Fibroblast of peridontal ligament (primary cell): Measurements from ENCODE around the gene CCDC61.
A peak's percentile ranks its signal among the peaks of the same experiment; 100 is the strongest.

ENCODE experiments used
- DNase-seq: peaks from one replicate; pipeline ENCODE4 v3.0.0-alpha.2; 2010; ENCODE audit errors: extremely low read depth

The CCDC61 gene, protein sequence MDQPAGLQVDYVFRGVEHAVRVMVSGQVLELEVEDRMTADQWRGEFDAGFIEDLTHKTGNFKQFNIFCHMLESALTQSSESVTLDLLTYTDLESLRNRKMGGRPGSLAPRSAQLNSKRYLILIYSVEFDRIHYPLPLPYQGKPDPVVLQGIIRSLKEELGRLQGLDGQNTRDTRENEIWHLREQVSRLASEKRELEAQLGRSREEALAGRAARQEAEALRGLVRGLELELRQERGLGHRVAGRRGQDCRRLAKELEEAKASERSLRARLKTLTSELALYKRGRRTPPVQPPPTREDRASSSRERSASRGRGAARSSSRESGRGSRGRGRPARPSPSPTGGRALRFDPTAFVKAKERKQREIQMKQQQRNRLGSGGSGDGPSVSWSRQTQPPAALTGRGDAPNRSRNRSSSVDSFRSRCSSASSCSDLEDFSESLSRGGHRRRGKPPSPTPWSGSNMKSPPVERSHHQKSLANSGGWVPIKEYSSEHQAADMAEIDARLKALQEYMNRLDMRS

DNA sequence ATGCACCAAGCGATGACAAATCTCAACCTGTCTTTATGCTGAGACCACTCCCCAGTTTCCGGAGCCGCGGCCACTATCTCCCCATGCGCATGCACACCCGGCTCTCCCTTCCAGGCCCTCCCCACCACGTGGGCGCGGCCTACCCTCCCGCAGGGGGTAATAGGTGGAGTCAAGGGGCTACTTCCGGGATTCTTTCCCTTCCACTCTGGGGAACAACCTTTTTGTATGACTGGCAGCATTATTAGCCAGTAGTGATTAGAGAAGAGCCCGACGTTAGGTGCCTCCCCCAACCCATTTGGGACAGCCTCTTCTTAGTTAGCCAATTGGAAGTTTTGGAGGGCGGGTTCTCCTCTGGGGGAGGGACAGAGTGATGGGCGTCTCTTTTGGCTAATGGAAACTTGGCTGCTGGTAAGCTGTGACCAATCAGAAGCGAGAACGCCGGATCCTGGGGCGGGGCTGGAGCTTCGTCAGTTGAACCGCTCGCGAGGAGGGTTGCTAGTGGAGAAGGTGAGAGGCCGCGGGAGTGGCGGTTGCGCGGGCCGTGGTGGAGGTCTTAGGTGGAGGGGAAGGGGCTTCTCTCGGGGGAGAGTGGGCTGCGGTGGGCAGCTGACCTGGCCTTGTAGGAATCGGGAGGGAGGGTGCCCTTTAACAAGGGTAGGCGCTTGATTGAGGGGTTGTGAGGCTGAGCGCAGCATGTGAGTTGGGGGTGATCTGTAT, at the start of gene CCDC61:
CCDC61 (plus strand) TSS at position 470 of the 717 bp plus-strand sequence. CDS start 7,552 bp downstream, outside the sequence.
- DNase-seq: peak; percentile 100

DNA sequence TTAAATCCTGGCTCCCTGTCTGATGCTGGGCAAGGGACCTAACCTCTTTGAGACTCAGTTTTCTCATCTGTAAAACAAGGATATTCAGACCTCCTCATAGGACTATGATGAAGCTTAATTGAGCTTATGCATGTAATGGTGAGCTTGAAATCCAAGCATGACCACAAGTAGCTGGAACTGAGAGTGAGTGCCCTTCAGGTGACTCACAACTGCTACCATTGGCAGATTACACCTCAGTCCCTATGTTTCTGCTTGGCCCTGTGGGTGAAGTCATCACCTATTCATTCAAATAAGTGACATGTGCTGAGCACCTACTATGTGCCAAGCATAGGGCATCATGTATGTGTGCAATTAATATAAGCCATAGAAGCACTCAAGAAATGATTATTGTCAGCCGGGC, 47.3 kb upstream of the CCDC61 start:
- DNase-seq: peak; percentile 4

DNA sequence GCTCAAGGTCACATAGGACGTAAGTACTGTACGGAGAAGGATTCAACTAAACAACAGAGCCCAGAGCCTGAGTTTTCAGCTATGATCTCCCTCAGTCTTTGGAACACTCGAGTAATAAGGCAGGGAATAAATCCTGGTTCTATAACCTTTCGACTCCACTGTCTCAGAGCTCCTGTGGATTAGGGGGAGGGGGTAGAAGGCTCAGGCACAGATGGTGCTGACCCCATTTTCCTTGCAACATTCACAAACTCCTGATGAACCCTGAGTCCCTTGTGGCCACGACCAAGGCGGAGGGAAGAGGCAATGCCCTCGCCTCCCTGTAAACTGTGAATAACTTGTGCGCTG, 43.0 kb upstream of the CCDC61 start:
- DNase-seq: no peak

DNA sequence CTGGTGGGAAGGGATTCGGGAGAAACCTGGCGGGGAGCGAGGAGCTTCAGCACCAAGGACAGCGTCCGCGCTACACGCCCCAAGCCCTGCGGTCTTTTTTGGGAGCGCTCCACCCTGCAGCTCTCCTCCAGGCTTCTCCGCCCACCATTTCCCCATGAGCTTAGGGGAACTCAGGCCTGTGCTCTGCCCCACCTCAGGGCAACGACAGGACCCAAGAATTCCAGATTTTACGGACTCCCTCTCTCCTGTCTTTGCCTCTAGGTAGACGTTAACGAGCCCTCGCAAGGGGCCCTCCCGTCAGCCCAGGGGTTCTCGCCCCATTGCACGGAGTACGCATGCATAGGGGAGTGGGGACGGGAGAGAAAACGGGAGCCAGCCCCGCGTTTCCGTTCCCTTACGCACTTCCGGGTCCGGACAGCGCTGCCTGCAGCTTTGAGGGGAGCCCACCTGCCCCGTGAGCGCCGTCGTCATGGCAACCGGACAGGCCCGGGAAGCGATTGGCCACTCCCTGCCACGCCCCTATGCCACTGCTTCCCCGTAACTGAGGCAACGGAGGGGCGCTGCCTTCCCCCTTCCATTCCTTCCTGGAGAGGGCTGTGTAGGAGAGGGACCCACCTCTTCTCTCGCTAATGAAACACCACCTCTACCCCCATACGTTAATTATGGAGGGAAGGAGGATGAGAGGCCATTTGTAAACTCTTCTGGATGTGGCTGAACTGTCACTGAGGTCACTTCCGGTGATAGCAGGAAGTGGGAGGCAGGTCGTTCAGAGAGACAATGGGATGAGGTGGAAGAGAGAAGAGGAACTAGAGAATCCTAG, 42.4 kb upstream of the CCDC61 start:
- peak; percentile 46 for DNase-seq

DNA sequence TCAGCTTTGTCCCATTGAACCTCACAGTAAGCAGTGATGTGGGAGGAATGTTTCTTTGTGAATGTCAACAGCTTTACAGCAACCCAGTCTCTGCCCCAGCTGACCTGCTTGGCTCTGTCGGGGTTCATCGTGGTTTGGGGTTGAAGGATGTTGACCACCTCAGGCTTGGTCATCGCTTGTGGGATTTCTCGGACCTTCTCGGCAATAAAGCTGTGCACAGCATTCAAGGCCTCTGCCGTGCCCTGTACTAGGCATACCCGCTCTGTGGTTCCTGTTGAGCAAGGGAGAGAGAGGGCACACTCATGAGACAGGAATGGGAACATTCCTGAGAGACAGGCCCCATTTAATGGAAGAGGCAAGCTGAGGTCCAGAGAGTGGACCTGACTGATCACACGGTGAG, 41.6 kb upstream of the CCDC61 start:
- no peak for DNase-seq

DNA sequence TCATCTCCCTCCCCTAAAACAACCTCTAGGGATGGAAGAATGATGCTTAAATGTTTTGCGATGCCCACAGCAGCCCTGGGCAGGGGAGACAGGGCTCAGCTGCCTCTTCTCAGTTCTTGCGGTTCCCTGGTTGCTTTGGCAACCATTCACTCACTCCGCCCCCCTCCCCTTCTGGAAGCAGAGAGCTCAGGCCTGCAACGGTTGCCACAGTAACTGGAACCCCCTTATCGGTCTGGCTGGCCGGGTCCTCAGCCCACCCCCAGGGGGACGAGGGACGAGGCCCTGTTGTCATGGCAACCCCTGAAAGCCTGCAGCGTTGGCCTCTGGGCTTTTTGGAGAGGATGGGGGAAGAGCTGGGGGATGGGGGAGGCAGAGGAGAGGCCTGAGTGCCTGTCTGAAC, 41.1 kb upstream of the CCDC61 start:
- DNase-seq: no peak

DNA sequence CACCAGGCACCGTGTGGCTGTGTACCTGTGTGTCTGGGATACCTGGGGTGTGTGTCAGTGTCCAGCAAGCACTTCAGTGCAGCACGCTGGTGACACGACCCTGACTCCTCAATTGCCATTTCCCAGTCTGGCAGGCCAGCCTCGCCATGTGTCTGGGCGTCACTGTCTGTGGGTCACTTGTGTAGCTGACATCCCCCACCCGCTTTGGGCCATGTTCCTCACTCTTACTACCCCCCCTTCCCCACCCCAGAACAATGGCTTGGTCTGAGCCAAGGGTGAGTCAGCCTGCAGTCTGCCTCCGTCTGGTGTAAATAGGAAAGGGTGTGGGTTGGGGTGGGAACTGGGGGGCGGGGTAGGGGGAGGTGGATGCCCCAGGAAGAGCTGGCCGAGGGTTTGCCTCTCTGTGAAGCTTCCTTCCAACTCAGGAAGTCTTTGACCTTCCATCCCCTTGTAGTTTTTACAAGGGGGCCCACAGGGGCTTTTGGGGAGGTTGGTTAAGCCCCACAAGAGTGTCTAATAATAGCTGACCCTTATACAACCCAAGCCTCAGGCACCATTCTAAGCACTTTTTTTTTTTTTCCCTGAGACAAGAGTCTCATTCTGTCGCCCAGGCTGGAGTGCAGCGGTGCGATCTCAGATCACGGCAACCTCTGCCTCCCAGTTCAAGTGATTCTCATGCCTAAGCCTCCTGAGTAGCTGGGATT, 39.2 kb upstream of the CCDC61 start:
- no peak for DNase-seq

DNA sequence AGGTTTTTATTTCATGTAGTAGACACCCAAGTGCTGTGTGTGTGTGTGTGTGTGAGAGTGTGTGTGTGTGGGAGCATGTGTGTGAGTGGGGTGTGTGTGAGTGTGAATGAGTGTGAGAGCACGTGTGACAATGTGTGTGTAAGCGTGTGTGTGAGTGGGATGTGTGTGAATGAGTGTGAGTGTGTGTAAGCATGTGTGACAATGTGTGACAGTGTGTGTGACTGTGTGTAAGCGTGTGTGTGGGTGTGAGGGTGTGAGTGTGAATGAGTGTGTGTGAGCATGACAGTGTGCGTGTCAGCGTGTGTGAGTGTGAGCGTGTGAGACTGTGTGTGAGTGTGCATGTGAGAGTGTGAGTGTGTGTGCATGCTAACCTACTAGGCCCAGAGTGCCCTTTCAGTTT, 36.9 kb upstream of the CCDC61 start:
- DNase-seq: no peak

DNA sequence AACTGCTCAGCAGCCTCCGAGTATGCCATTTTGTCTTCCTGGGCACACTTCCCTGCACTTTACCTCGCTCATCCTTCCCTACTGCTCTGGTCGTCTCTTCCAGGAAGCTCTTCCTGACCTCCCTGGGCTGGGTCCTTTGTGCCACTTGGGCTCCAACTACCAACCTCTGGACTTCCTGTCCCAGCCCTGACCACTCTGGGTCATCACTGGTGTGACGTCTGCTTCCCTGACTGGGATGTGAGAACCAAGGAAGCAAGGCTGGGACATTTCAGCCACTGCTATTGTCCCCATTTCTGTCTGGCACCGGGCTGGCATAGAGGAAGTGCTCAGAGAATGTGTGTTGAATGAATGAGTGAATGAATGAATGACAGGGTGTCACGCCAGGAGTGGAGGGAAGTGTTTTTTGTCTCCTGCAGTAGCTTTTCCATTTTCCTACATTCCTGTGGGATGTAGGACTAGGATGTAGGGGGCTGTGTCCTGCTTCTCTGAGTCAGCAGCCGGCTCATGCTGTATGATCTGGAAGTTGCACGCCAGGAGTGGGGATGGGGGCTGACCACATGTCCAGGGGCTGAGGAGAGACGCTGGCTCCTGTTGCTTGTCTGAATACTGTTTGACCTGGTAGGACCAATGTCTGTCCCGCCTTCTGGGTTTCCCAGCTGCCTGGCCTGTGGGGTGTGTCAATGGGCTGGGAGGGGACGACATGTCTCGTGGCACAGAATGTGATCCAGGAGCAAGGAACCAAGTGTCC, 36.3 kb upstream of the CCDC61 start:
- DNase-seq: no peak

DNA sequence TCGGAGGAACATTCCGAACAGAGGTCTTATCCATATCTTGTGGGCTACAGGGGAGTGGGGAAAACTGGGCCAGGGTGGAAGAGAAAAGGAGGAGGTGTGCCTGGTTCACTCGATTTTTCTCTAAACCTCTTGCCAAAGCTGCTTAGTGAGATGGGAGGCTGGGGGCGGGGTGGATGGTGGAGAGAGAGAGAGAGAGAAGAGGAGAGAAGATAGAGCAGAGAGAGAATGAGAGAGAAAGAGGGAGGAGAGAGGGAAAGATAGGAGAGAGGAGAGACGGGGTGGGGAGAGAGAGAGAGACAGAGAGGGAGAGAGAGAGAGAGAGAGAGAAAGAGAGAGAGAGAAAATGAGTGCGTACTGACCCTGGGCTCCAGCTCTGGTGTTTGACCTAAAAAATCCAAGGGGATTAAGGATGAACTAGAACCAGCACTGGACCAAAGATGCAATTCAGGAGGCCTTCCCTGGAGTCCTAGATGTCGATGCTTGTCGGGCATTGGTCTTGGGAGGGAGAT, 35.7 kb upstream of the CCDC61 start:
- DNase-seq: no peak

DNA sequence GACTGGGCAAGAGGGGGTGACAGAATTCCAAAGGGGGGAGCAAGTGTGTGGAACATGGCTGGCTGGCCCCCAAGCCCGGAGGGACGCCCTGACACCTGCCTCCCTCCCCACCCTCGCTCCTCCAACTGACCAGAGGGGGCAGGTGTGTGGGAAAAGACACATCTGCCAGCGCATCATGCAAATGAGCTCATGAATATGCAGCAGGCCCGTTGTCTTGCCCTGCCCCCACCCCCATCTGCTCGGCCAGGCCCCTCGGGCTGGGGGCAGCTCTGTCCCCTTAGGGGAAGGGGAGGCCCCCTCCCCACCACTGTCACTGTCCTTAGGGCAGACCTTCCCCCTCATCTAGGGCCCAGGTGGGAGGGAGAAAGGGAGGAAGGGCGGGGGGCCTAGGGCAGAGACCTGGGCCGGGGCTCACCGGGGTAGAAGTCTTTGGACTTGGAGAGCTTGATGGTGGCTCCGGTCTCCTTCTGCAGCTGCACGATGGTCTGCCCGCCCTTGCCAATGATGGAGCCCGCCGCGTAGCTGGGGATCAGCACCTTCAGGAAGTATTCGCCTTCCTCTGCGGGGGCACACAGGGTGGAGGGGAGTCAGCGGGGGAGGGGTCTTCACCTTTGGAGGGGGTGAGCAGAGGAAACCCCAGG, 34.6 kb upstream of the CCDC61 start:
- DNase-seq: no peak

DNA sequence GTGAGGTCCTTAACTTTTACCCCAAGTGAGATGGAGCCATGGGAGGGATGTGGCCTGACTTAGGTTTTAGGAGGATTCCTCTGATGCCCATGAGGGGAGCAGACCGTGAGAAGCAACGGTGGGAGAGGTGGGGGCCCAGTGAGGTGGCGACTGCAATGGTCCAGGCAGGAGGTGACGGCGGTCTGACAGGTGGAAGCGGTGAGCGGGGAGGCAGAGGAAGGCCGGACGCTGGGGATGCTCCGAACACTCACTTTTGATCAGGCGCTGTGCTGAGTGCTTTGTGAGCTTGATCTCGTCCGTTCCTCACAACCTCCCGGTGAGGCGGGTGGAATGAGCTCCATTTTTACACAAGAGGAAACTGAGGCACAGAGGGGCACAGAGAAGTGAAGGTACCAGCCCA, 33.2 kb upstream of the CCDC61 start:
- DNase-seq: no peak

DNA sequence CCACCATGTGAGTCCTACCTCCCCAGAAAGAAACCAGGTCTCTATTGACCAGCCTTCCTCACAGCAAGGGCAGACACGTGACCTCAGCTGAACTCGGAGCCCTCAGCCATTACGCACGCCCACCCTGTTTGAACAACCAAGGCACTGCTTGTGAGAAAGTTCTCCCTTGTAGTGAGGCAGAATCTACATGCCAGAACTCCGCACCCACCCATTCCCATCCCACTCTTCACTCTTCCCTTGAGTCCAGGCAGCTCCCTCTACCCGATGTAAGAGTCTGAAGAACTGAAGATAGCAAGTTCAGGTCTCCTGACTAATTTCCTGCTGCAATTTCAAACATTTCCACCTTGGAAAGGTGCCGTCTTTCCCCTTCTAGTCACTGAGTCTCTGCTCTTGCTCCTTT, 28.0 kb upstream of the CCDC61 start:
- DNase-seq: no peak

DNA sequence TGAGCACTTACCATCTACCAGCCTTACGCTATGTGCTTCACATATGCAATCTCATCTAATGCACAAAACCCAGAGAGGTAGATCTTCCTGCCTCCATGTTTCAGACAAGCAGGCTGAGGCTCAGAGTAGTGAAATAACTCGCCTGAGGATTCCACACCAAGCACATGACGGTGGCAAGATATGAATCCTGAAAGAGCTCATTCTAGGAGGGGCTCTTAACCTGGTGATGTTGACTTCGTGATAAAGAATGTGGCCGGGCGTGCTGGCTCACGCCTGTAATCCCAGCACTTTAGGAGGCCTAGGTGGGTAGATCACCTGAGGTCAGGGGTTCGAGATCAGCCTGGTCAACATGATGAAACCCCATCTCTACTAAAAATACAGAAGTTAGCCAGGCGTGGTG, 26.6 kb upstream of the CCDC61 start:
- DNase-seq: no peak

DNA sequence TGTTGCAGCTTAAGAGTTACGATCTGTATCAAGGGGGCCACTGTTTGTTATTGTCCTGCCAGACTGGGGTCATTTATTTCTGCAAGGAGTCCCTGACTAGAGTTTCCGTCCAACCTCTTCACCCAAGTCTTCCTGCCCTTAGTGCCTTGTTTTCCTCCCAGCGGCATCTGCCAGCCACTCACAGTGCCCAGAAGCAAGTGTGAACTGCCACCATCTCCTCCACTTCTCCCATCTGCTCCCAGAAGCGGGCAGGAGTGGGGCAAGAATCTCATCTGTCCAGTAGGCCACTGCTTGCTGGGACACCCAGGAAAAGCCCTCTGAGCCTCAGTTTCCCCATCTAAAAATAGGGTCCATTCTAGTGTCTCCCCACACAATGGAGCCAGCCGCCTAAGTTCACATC, 25.6 kb upstream of the CCDC61 start:
- DNase-seq: no peak

DNA sequence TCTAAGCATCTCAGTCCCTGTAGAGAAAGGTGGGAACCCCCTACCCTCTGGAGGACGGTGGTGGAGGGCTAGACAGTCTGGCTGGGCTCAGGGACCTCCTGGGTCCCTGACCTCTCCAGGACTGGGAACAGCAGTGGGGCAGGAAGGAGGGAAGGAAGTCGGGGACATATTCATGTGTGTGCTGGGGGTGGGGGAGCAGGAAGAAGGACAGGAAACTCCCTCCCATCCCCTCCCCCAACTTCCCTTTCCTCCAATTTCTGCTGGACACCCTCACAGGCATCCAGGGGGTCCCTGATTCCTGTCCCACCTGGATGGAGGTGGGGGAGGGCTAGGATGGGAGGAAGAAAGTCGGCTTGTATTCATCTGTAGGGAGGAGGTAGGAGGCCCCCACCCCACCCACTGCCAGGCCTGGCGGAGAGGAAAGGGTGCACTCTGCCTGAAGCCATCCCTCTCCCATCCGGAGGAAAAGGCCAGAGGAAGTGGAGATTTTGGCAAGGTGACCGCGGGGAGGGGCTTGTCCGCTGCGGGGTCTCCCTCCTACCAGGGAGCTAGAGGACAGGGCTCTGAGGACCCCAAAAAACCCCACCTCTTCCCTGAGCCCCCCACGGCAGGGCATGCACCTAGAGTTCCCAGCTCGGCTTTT, 23.9 kb upstream of the CCDC61 start:
- DNase-seq: no peak

DNA sequence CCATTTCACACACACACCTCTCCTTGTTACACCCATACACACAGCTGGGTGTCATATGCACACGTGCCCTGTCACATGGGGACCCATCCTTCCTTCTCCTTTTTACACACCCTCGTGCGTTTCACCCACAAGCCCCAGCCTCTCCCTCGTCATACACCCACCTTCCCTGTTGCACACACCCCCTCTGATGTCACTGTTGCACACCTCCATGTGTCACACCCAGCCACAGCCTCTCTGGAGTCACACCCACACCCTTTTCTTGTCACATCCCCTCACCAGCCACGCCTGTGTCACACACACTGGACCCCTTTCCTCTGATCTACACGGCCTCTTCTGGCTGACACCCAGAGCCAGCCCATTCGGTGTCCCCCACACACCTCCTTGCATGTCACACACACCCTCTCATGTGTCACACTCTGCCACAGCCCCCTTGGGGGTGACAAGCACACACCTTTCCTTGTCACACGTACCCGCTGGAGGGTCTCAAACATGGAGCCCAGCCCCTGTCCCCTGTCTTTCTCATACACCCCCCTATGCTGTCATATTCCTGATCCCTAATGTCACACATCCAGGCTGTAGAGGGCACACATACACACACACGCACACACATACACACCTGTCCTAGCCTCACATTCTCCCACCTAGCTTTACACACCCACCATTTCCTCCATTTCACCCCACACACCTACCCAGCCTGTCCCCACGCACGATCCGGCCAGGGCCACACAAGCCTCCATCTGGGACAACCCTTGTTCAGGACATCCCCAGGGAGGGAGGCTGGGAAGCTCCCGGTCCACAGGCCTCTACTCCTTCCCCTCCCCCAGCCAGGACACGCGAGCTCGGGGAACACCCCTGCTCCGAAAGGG, 23.0 kb upstream of the CCDC61 start:
- DNase-seq: no peak

DNA sequence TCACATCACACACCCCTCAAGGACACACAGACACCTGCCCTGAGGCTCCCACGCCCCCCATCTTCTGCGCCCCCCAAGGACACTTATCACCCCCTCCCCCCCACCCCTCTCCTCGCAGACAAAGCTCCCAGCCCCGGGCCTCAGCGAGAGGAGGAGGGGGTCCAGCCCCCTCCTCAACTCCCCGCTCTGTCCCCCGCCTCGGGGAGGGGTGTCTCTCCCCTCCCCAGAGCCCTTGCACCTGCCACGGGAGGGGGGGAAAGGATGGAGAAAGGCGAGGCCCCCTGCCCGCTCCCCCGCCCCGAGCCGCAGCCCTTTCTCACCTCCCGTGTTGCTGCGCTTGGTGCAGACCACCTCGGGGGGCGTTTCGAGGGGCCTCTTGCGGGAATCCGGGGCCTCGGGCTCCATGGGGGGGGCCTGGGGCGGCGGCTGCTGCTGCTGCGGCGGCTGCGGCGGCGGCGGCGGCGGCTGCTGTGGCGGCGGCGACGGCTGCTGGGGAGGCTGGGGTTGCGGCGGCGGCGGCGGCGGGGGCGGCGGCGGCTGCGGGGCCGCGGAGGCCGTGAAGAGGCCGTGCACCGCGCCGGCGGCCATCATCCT, 22.2 kb upstream of the CCDC61 start:
- no peak for DNase-seq
